NB4 (cell line): ENCODE measurements around the gene TMEM229B.
A peak's percentile ranks its signal among the peaks of the same experiment; 100 is the strongest.
"Not testable (repeated sequence)": the region's sequence is repeated elsewhere in the genome, so short reads cannot be mapped to it uniquely, and the experiment has no call there.

Experiments used
- DNase-seq: peaks from one replicate; pipeline ENCODE4 v3.0.0; 2010; ENCODE audit warnings: low read depth
- H3K4me3 ChIP-seq: one replicate; pipeline ENCODE4 v1.5.1; 2011; ENCODE audit warnings: mild to moderate bottlenecking, low read depth, low read length, moderate library complexity
- CTCF ChIP-seq: IDR thresholded peaks from one replicate; pipeline ENCODE4 v1.5.1; 2012; ENCODE audit warnings: low read depth, low read length
- MAX ChIP-seq: IDR thresholded peaks from 2 replicates; pipeline ENCODE4 v1.6.1; 2011; ENCODE audit warnings: low read depth, low read length
- MYC ChIP-seq: IDR thresholded peaks from 2 replicates; pipeline ENCODE4 v1.6.1; 2011; ENCODE audit warnings: low read depth, low read length
- POLR2A ChIP-seq: IDR thresholded peaks from 2 replicates; pipeline ENCODE4 v1.6.1; 2011; ENCODE audit warnings: mild to moderate bottlenecking; ENCODE audit not compliant: insufficient read length; ENCODE audit errors: extremely low read depth

Gene TMEM229B

GRCh38 chr14:67453575-67454300 lies 34.8 kb downstream of the TMEM229B start:
- TF ChIP-seq CTCF (peak; percentile 11), MYC (no peak)
- DNase-seq = no peak
- H3K4me3 ChIP-seq = no peak overlapping the region

GRCh38 chr14:67451667-67452066 lies 36.9 kb downstream of the TMEM229B start:
- DNase-seq, H3K4me3 ChIP-seq: not testable (repeated sequence)

- TF ChIP-seq POLR2A (no peak), MAX (no peak), CTCF (no peak), MYC (no peak)
- no peak overlapping the region for H3K4me3 ChIP-seq
- DNase-seq = no peak
Measured at GRCh38 chr14:67449096-67449495, 39.4 kb downstream of the TMEM229B start.

GRCh38 chr14:67447033-67447381 lies 41.5 kb downstream of the TMEM229B start:
- H3K4me3 ChIP-seq = no peak overlapping the region
- TF ChIP-seq MYC = no peak
- no peak for TF ChIP-seq POLR2A
- no peak for TF ChIP-seq CTCF
- TF ChIP-seq MAX = no peak
- no peak for DNase-seq

- no peak for DNase-seq
- H3K4me3 ChIP-seq = no peak overlapping the region
- no peak for TF ChIP-seq MAX
- TF ChIP-seq MYC = no peak
Measured at GRCh38 chr14:67446371-67447032, 42.0 kb downstream of the TMEM229B start.

- no peak for DNase-seq
- TF ChIP-seq CTCF (no peak), MAX (no peak), MYC (no peak), POLR2A (no peak)
- no peak overlapping the region for H3K4me3 ChIP-seq
Measured at GRCh38 chr14:67444395-67444794, 44.1 kb downstream of the TMEM229B start.
